GM12865 (cell line): ENCODE data around the gene C1orf74.

Source experiments
- DNase-seq: peaks from one replicate; pipeline ENCODE4 v3.0.0; 2010; ENCODE audit warnings: low read depth
- H3K4me3 ChIP-seq: 2 replicates; pipeline ENCODE4 v1.5.1; 2011; ENCODE audit warnings: mild to moderate bottlenecking, low read depth, low read length, control low read depth
- CTCF ChIP-seq: IDR thresholded peaks from 2 replicates; pipeline ENCODE4 v1.5.1; 2011; ENCODE audit warnings: low read length, control low read depth, low read depth, inconsistent platforms; ENCODE audit not compliant: insufficient read depth; ENCODE audit errors: missing control alignments

C1orf74 gene

GRCh38 chr1:209785592-209785991 is 1.2 kb upstream of the C1orf74 start:
- TF ChIP-seq CTCF = no peak
- H3K4me3 ChIP-seq = no peak overlapping the region
- no peak for DNase-seq

- TF ChIP-seq CTCF = no peak
These were observed 973 bp downstream of the C1orf74 start for GRCh38 chr1:209783386-209783785.

GRCh38 chr1:209780268-209780667 is 4.1 kb downstream of the C1orf74 start:
- DNase-seq = no peak
- no peak overlapping the region for H3K4me3 ChIP-seq
- no peak for TF ChIP-seq CTCF

More at GRCh38 chr1:209783386-209783785, 973 bp downstream of the C1orf74 start:
- peak overlapping the region; percentile 95 for H3K4me3 ChIP-seq
- no peak for DNase-seq

GRCh38 chr1:209778102-209778501 is 6.3 kb downstream of the C1orf74 start:
- no peak overlapping the region for H3K4me3 ChIP-seq
- TF ChIP-seq CTCF = no peak
- DNase-seq = no peak

- TF ChIP-seq CTCF = no peak
- no peak overlapping the region for H3K4me3 ChIP-seq
- DNase-seq = no peak
These were observed 6.8 kb downstream of the C1orf74 start for GRCh38 chr1:209777587-209777986.

GRCh38 chr1:209775678-209776077 is 8.7 kb downstream of the C1orf74 start:
- DNase-seq = no peak
- H3K4me3 ChIP-seq = no peak overlapping the region
- TF ChIP-seq CTCF = no peak

GRCh38 chr1:209774592-209774991 is 9.8 kb downstream of the C1orf74 start:
- peak; percentile 37 for DNase-seq
- no peak overlapping the region for H3K4me3 ChIP-seq
- TF ChIP-seq CTCF = no peak
